Liver (tissue), 3 donors: ENCODE data around the gene INHBA.

Source experiments
- EGR1 ChIP-seq, 2 donors: IDR thresholded peaks; 2 replicates each; pipeline ENCODE4 v1.6.1; 2016 to 2018; ENCODE audit warnings: antibody characterized with exemption in 2 of 2, low read depth in 2 of 2
- FOXA2 ChIP-seq: IDR thresholded peaks from 2 replicates; pipeline ENCODE4 v1.6.1; 2016; ENCODE audit warnings: antibody characterized with exemption
- GABPA ChIP-seq, 2 donors: IDR thresholded peaks in 1 of 2; conservative IDR thresholded peaks in 1 of 2; 2 replicates each; pipeline ENCODE4 v1.6.1; 2016; ENCODE audit warnings: antibody characterized with exemption in 2 of 2, mild to moderate bottlenecking in 1 of 2, moderate library complexity in 1 of 2
- RAD21 ChIP-seq, 2 donors: IDR thresholded peaks; 2 replicates each; pipeline ENCODE4 v1.6.1; 2016; ENCODE audit warnings: antibody characterized with exemption in 2 of 2, mild to moderate bottlenecking in 2 of 2
- SP1 ChIP-seq: IDR thresholded peaks from 2 replicates; pipeline ENCODE4 v1.6.1; 2018; ENCODE audit warnings: antibody characterized with exemption, mild to moderate bottlenecking
- TAF1 ChIP-seq: conservative IDR thresholded peaks from 2 replicates; pipeline ENCODE4 v1.6.1; 2016; ENCODE audit warnings: antibody characterized with exemption, mild to moderate bottlenecking
- TF ChIP-seq, protein P1 (sequence below): fragments of 150-350 bp; IDR thresholded peaks from 2 replicates; pipeline ENCODE4 v1.5.1; 2017; ENCODE audit warnings: improper control_type of control experiment, low read depth, low read length; ENCODE audit not compliant: missing input control
- TF ChIP-seq, protein P2 (sequence below): IDR thresholded peaks from 2 replicates; pipeline ENCODE4 v1.6.1; 2016; ENCODE audit warnings: antibody characterized with exemption
- TF ChIP-seq, protein P3 (sequence below): IDR thresholded peaks from 2 replicates; pipeline ENCODE4 v1.6.1; 2016; ENCODE audit warnings: antibody characterized with exemption, mild to moderate bottlenecking
- TF ChIP-seq, protein P4 (sequence below): IDR thresholded peaks from 2 replicates; pipeline ENCODE4 v1.6.1; 2016; ENCODE audit warnings: antibody characterized with exemption
- donor health status: healthy.
- donor health status: healthy.

DNA sequence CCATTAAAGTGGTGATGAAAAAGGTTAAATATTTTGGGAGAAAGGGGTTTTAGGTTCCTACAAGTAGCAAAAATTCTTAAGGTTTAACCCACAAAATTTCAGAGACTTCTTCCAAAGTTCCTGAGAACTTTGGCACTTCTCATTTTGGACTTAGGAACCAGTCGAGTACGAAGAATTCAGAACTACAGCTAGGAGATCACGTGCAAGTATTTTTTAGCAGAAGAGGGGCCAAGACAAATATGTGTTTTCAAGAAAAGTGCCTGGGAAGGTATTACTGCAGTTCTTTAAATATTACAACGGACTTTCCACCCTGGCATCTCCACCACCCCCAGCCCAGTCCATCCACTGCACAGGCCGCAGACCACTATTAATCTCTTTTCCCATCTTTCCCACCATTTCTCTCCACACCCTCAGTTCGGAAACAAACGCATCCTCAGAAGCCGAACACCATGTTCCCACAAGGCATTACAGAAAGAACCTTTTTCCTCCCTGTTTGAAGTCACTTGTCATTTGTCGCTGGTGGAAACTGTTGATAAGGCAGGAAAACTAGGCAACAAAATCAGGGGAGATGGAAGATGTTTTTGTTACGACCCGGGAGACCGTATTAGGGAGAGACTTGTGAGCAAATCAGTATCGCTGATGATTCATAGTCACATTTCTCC is 7.1 kb downstream of the INHBA start:
- TF ChIP-seq, protein P1, sequence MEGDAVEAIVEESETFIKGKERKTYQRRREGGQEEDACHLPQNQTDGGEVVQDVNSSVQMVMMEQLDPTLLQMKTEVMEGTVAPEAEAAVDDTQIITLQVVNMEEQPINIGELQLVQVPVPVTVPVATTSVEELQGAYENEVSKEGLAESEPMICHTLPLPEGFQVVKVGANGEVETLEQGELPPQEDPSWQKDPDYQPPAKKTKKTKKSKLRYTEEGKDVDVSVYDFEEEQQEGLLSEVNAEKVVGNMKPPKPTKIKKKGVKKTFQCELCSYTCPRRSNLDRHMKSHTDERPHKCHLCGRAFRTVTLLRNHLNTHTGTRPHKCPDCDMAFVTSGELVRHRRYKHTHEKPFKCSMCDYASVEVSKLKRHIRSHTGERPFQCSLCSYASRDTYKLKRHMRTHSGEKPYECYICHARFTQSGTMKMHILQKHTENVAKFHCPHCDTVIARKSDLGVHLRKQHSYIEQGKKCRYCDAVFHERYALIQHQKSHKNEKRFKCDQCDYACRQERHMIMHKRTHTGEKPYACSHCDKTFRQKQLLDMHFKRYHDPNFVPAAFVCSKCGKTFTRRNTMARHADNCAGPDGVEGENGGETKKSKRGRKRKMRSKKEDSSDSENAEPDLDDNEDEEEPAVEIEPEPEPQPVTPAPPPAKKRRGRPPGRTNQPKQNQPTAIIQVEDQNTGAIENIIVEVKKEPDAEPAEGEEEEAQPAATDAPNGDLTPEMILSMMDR: no peak
- TF ChIP-seq, protein P2, sequence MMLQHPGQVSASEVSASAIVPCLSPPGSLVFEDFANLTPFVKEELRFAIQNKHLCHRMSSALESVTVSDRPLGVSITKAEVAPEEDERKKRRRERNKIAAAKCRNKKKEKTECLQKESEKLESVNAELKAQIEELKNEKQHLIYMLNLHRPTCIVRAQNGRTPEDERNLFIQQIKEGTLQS: no peak
- TF ChIP-seq RAD21 (IDR thresholded peaks at IDR 0.05) (no peak), SP1 (no peak), FOXA2 (no peak), TAF1 (no peak), GABPA (IDR thresholded peaks at IDR 0.05 in 1 of 2, conservative IDR thresholded peaks at IDR 0.05 in 1 of 2) (no peak), EGR1 (IDR thresholded peaks at IDR 0.05; ENCODE audit: low read depth in 2 of 2) (no peak)
- TF ChIP-seq, protein P3, sequence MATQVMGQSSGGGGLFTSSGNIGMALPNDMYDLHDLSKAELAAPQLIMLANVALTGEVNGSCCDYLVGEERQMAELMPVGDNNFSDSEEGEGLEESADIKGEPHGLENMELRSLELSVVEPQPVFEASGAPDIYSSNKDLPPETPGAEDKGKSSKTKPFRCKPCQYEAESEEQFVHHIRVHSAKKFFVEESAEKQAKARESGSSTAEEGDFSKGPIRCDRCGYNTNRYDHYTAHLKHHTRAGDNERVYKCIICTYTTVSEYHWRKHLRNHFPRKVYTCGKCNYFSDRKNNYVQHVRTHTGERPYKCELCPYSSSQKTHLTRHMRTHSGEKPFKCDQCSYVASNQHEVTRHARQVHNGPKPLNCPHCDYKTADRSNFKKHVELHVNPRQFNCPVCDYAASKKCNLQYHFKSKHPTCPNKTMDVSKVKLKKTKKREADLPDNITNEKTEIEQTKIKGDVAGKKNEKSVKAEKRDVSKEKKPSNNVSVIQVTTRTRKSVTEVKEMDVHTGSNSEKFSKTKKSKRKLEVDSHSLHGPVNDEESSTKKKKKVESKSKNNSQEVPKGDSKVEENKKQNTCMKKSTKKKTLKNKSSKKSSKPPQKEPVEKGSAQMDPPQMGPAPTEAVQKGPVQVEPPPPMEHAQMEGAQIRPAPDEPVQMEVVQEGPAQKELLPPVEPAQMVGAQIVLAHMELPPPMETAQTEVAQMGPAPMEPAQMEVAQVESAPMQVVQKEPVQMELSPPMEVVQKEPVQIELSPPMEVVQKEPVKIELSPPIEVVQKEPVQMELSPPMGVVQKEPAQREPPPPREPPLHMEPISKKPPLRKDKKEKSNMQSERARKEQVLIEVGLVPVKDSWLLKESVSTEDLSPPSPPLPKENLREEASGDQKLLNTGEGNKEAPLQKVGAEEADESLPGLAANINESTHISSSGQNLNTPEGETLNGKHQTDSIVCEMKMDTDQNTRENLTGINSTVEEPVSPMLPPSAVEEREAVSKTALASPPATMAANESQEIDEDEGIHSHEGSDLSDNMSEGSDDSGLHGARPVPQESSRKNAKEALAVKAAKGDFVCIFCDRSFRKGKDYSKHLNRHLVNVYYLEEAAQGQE: no peak
- TF ChIP-seq, protein P4, sequence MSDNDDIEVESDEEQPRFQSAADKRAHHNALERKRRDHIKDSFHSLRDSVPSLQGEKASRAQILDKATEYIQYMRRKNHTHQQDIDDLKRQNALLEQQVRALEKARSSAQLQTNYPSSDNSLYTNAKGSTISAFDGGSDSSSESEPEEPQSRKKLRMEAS: no peak
